Nephron (organoid): Measurements from ENCODE around the gene ERG.
A peak's percentile ranks its signal among the peaks of the same experiment; 100 is the strongest.

Experiments used
- H3K27ac Mint-ChIP-seq, 3 experiments: 2 replicates each; pipeline ENCODE4 v1.8.0; 2020; ENCODE audit warnings: mixed read lengths in 3 of 3, mild to moderate bottlenecking in 2 of 3, moderate library complexity in 1 of 3
- H3K27me3 Mint-ChIP-seq: 2 replicates; pipeline ENCODE4 v1.8.0; 2021; ENCODE audit warnings: low read depth, mild to moderate bottlenecking, moderate library complexity, mixed read lengths
- H3K36me3 Mint-ChIP-seq: 2 replicates; pipeline ENCODE4 v1.8.0; 2020; ENCODE audit warnings: low read depth, mixed read lengths
- H3K4me1 Mint-ChIP-seq: 2 replicates; pipeline ENCODE4 v1.8.0; 2020; ENCODE audit warnings: mixed read lengths
- H3K4me3 Mint-ChIP-seq, 3 experiments: 2 replicates each; pipeline ENCODE4 v1.8.0; 2020; ENCODE audit warnings: mild to moderate bottlenecking in 3 of 3, mixed read lengths in 3 of 3, moderate library complexity in 2 of 3
- H3K9me3 Mint-ChIP-seq: 2 replicates; pipeline ENCODE4 v1.8.0; 2020; ENCODE audit warnings: mixed read lengths
- CTCF ChIP-seq, 3 experiments: fragments of 200-600 bp; sonication (generic); IDR thresholded peaks; one replicate each; pipeline ENCODE4 v1.5.0; 2021; ENCODE audit warnings: antibody characterized with exemption in 3 of 3; ENCODE audit not compliant: unreplicated experiment in 3 of 3

Gene ERG

GRCh38 chr21:38351961-38352521, 146.2 kb downstream of the ERG start:
- no peak for TF ChIP-seq CTCF (IDR thresholded peaks at IDR 0.05; ENCODE audit: unreplicated experiment in 3 of 3)
- Mint-ChIP-seq H3K4me1 (peaks cover 58% of the 10 kb centered on the region), H3K36me3 (no peaks in the 10 kb centered on the region), H3K27ac (peak overlapping the region; percentile 12 to 67 (median 48)), H3K4me3 (no peak overlapping the region), H3K27me3 (peaks cover 44% of the 10 kb centered on the region), H3K9me3 (no peaks in the 10 kb centered on the region)

GRCh38 chr21:38351176-38351959, 146.9 kb downstream of the ERG start:
- no peak for TF ChIP-seq CTCF (IDR thresholded peaks at IDR 0.05; ENCODE audit: unreplicated experiment in 3 of 3)
- H3K9me3 Mint-ChIP-seq = no peaks in the 10 kb centered on the region
- peaks cover 48% of the 10 kb centered on the region for H3K27me3 Mint-ChIP-seq
- H3K36me3 Mint-ChIP-seq = no peaks in the 10 kb centered on the region
- peaks cover 59% of the 10 kb centered on the region for H3K4me1 Mint-ChIP-seq
- H3K27ac Mint-ChIP-seq = peak overlapping the region; percentile 12 to 67 (median 48)
- H3K4me3 Mint-ChIP-seq = no peak overlapping the region

- Mint-ChIP-seq H3K36me3 (no peaks in the 10 kb centered on the region), H3K27ac (peak overlapping the region; percentile 10 to 69 (median 62)), H3K9me3 (no peaks in the 10 kb centered on the region), H3K27me3 (peaks cover 45% of the 10 kb centered on the region), H3K4me3 (no peak overlapping the region), H3K4me1 (peaks cover 63% of the 10 kb centered on the region)
- TF ChIP-seq CTCF (IDR thresholded peaks at IDR 0.05; ENCODE audit: unreplicated experiment in 3 of 3) = no peak
Measured at GRCh38 chr21:38350684-38351083, 147.6 kb downstream of the ERG start.

GRCh38 chr21:38349977-38350376, 148.3 kb downstream of the ERG start:
- Mint-ChIP-seq H3K27ac (peak overlapping the region; percentile 10 to 69 (median 62)), H3K4me3 (no peak overlapping the region), H3K9me3 (no peaks in the 10 kb centered on the region), H3K36me3 (no peaks in the 10 kb centered on the region), H3K4me1 (peaks cover 61% of the 10 kb centered on the region), H3K27me3 (peaks cover 43% of the 10 kb centered on the region)
- TF ChIP-seq CTCF (IDR thresholded peaks at IDR 0.05; ENCODE audit: unreplicated experiment in 3 of 3) = no peak

- H3K4me3 Mint-ChIP-seq = no peak overlapping the region
- no peak for TF ChIP-seq CTCF (IDR thresholded peaks at IDR 0.05; ENCODE audit: unreplicated experiment in 3 of 3)
- H3K27ac Mint-ChIP-seq = peak overlapping the region; percentile 10 to 82 (median 62)
- H3K4me1 Mint-ChIP-seq = peaks cover 55% of the 10 kb centered on the region
- H3K36me3 Mint-ChIP-seq = no peaks in the 10 kb centered on the region
- peaks cover 36% of the 10 kb centered on the region for H3K27me3 Mint-ChIP-seq
- no peaks in the 10 kb centered on the region for H3K9me3 Mint-ChIP-seq
Measured at GRCh38 chr21:38349111-38349746, 149.0 kb downstream of the ERG start.
